ENCODE results near the gene RARA.

- TF ChIP-seq, protein P1, sequence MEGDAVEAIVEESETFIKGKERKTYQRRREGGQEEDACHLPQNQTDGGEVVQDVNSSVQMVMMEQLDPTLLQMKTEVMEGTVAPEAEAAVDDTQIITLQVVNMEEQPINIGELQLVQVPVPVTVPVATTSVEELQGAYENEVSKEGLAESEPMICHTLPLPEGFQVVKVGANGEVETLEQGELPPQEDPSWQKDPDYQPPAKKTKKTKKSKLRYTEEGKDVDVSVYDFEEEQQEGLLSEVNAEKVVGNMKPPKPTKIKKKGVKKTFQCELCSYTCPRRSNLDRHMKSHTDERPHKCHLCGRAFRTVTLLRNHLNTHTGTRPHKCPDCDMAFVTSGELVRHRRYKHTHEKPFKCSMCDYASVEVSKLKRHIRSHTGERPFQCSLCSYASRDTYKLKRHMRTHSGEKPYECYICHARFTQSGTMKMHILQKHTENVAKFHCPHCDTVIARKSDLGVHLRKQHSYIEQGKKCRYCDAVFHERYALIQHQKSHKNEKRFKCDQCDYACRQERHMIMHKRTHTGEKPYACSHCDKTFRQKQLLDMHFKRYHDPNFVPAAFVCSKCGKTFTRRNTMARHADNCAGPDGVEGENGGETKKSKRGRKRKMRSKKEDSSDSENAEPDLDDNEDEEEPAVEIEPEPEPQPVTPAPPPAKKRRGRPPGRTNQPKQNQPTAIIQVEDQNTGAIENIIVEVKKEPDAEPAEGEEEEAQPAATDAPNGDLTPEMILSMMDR (tag by site-specific recombination; IDR thresholded peaks at IDR 0.05), result no peak
- TF ChIP-seq, protein P2, sequence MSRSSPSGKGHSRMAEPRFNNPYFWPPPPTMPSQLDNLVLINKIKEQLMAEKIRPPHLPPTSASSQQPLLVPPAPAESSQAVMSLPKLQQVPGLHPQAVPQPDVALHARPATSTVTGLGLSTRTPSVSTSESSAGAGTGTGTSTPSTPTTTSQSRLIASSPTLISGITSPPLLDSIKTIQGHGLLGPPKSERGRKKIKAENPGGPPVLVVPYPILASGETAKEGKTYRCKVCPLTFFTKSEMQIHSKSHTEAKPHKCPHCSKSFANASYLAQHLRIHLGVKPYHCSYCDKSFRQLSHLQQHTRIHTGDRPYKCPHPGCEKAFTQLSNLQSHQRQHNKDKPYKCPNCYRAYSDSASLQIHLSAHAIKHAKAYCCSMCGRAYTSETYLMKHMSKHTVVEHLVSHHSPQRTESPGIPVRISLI (tag by site-specific recombination; IDR thresholded peaks at IDR 0.05), result no peak
- TF ChIP-seq ZNF274 (IDR thresholded peaks at IDR 0.05; ENCODE audit: low read length) (no peak), ZNF274 (tag by site-specific recombination; IDR thresholded peaks at IDR 0.05; ENCODE audit: borderline replicate concordance) (no peak), INSM2 (tag by site-specific recombination; IDR thresholded peaks at IDR 0.05) (no peak), ZEB2 (tag by site-specific recombination; IDR thresholded peaks at IDR 0.05) (no peak), ZBTB44 (tag by site-specific recombination; IDR thresholded peaks at IDR 0.05) (no peak), ZNF354C (tag by site-specific recombination; IDR thresholded peaks at IDR 0.05; ENCODE audit: borderline replicate concordance, low read depth) (no peak), ZNF580 (tag by site-specific recombination; IDR thresholded peaks at IDR 0.05) (no peak), PRDM10 (tag by site-specific recombination; IDR thresholded peaks at IDR 0.05) (no peak), HOXC10 (CRISPR knock-in tag; IDR thresholded peaks at IDR 0.05) (no peak), ZNF514 (tag by site-specific recombination; IDR thresholded peaks at IDR 0.05) (no peak), ZNF501 (tag by site-specific recombination; IDR thresholded peaks at IDR 0.05) (no peak)
- TF ChIP-seq, protein P3, sequence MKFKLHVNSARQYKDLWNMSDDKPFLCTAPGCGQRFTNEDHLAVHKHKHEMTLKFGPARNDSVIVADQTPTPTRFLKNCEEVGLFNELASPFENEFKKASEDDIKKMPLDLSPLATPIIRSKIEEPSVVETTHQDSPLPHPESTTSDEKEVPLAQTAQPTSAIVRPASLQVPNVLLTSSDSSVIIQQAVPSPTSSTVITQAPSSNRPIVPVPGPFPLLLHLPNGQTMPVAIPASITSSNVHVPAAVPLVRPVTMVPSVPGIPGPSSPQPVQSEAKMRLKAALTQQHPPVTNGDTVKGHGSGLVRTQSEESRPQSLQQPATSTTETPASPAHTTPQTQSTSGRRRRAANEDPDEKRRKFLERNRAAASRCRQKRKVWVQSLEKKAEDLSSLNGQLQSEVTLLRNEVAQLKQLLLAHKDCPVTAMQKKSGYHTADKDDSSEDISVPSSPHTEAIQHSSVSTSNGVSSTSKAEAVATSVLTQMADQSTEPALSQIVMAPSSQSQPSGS (tag by site-specific recombination; IDR thresholded peaks at IDR 0.05; ENCODE audit: low read depth), result no peak
These were observed 90.2 kb downstream of the RARA start for GRCh38 chr17:40399185-40399584.
